GM12878 (cell line): ENCODE data around the gene PDE7B. TPM values are rescaled to one million over a fixed set of nuclear protein-coding genes. Genes with fewer than 3 reads are reported as not detected.

Source experiments
- BMI1 ChIP-seq: fragments of 450-650 bp; IDR thresholded peaks from 2 replicates; pipeline ENCODE4 v1.6.1; 2016; ENCODE audit warnings: mild to moderate bottlenecking, moderate library complexity, borderline replicate concordance
- MAX ChIP-seq: IDR thresholded peaks from 2 replicates; pipeline ENCODE4 v1.6.1; 2012; ENCODE audit warnings: low read depth, low read length, improper control_type of control experiment
- PML ChIP-seq: IDR thresholded peaks from 2 replicates; pipeline ENCODE4 v1.6.1; 2012; ENCODE audit warnings: low read length, inconsistent platforms
- RCOR1 ChIP-seq: conservative IDR thresholded peaks from 2 replicates; pipeline ENCODE4 v1.6.1; 2012; ENCODE audit warnings: low read depth, low read length, improper control_type of control experiment
- SPI1 ChIP-seq: IDR thresholded peaks from 2 replicates; pipeline ENCODE4 v1.6.1; 2011; ENCODE audit warnings: low read depth, mild to moderate bottlenecking, low read length, moderate library complexity, borderline replicate concordance; ENCODE audit not compliant: insufficient read depth
- YY1 ChIP-seq: IDR thresholded peaks from 2 replicates; pipeline ENCODE4 v1.6.1; 2011; ENCODE audit warnings: low read depth, mild to moderate bottlenecking, low read length
- ZBTB40 ChIP-seq: fragments of 450-650 bp; IDR thresholded peaks from 2 replicates; pipeline ENCODE4 v1.6.1; 2016; ENCODE audit warnings: mild to moderate bottlenecking, moderate library complexity, borderline replicate concordance
- ZNF207 ChIP-seq: fragments of 450-650 bp; IDR thresholded peaks from 2 replicates; pipeline ENCODE4 v1.6.1; 2014; ENCODE audit warnings: antibody characterized with exemption, mild to moderate bottlenecking, borderline replicate concordance
- polyA plus RNA-seq, 11 experiments: library from polyadenylated mRNA; depleted of rRNA in 4 of 11; unstranded in 6 of 11; stranded (reverse) in 5 of 11; fragments of >200 nt; fragmentation: Nextera tagmentation in 4 of 11; fragmentation: Illumina TruSeq in 1 of 11; extraction: Ambion mirVana in 4 of 11; extraction: Trizol in 1 of 11; gene quantifications; 1 replicate in 1 of 11; 2 replicates in 10 of 11; pipeline versions ENCODE4 v1.2.1 to v1.2.3, GENCODE V29; 2011 to 2016; ENCODE audit warnings: inconsistent platforms in 2 of 11, missing spikeins in 2 of 11, low read depth in 1 of 11
- total RNA-seq, 4 experiments: library from RNA; depleted of rRNA in 3 of 4; stranded (reverse); fragments of >200 nt in 3 of 4; fragmentation: Illumina TruSeq in 1 of 4; extraction: Trizol in 1 of 4; gene quantifications; 2 replicates each; pipeline versions ENCODE4 v1.2.1 to v1.2.3, GENCODE V29; 2013 to 2021
- TF ChIP-seq, protein P1 (sequence below): IDR thresholded peaks from 2 replicates; pipeline ENCODE4 v1.6.1; 2012; ENCODE audit warnings: low read depth, low read length, improper control_type of control experiment

PDE7B gene
- total and polyA plus RNA-seq, 10 of the 15 experiments (the other 5 are each of a cell fraction or from before 2014, with no cell fraction given) = not detected

- TF ChIP-seq ZBTB40 = no peak
- no peak for TF ChIP-seq BMI1
- TF ChIP-seq PML = no peak
- TF ChIP-seq MAX = no peak
- no peak for TF ChIP-seq RCOR1
- TF ChIP-seq SPI1 = no peak
- TF ChIP-seq ZNF207 = no peak
- TF ChIP-seq, protein P1, sequence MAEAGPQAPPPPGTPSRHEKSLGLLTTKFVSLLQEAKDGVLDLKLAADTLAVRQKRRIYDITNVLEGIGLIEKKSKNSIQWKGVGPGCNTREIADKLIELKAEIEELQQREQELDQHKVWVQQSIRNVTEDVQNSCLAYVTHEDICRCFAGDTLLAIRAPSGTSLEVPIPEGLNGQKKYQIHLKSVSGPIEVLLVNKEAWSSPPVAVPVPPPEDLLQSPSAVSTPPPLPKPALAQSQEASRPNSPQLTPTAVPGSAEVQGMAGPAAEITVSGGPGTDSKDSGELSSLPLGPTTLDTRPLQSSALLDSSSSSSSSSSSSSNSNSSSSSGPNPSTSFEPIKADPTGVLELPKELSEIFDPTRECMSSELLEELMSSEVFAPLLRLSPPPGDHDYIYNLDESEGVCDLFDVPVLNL = no peak
- TF ChIP-seq YY1 = no peak
These were observed 54.3 kb downstream of the PDE7B start (continued) for GRCh38 chr6:135905604-135906300.
